ENCODE data around the gene PHLPP2.

The PHLPP2 gene

GRCh38 chr16:71712501-71712900 lies 12.0 kb downstream of the PHLPP2 start:
- H3K27me3 ChIP-seq (replicated peaks; ENCODE audit: control insufficient read depth, insufficient read depth, low read length), result no peaks in the 10 kb centered on the region
- no peak for TF ChIP-seq CTCF (IDR thresholded peaks at IDR 0.05; ENCODE audit: insufficient read depth, low read length, poor library complexity, severe bottlenecking)
- H3K36me3 ChIP-seq (ENCODE audit: control insufficient read depth, insufficient read depth, low read length), result no peaks in the 10 kb centered on the region; the same call in 1 of the 2 replicates
- no peak for DNase-seq (ENCODE audit: extremely low read depth, insufficient read length)
- no peak overlapping the region for H3K4me3 ChIP-seq (replicated peaks; ENCODE audit: low read depth, low read length)

- no peaks in the 10 kb centered on the region; the same call in 1 of the 2 replicates for H3K36me3 ChIP-seq (ENCODE audit: control insufficient read depth, insufficient read depth, low read length)
- no peak for DNase-seq (ENCODE audit: extremely low read depth, insufficient read length)
- no peak for TF ChIP-seq CTCF (IDR thresholded peaks at IDR 0.05; ENCODE audit: insufficient read depth, low read length, poor library complexity, severe bottlenecking)
- no peaks in the 10 kb centered on the region for H3K27me3 ChIP-seq (replicated peaks; ENCODE audit: control insufficient read depth, insufficient read depth, low read length)
- H3K4me3 ChIP-seq (replicated peaks; ENCODE audit: low read depth, low read length), result no peak overlapping the region
These were observed 12.7 kb downstream of the PHLPP2 start for GRCh38 chr16:71711789-71712188.

- no peak for TF ChIP-seq CTCF (IDR thresholded peaks at IDR 0.05; ENCODE audit: insufficient read depth, low read length, poor library complexity, severe bottlenecking)
- Histone ChIP-seq H3K36me3 (ENCODE audit: control insufficient read depth, insufficient read depth, low read length) (no peaks in the 10 kb centered on the region; the same call in 1 of the 2 replicates), H3K27me3 (replicated peaks; ENCODE audit: control insufficient read depth, insufficient read depth, low read length) (no peaks in the 10 kb centered on the region), H3K4me3 (replicated peaks; ENCODE audit: low read depth, low read length) (no peak overlapping the region)
- DNase-seq (ENCODE audit: extremely low read depth, insufficient read length), result no peak
These were observed 15.2 kb downstream of the PHLPP2 start for GRCh38 chr16:71709229-71709781.

GRCh38 chr16:71708696-71709095 lies 15.8 kb downstream of the PHLPP2 start:
- H3K36me3 ChIP-seq (ENCODE audit: control insufficient read depth, insufficient read depth, low read length), result no peaks in the 10 kb centered on the region; the same call in 1 of the 2 replicates
- no peaks in the 10 kb centered on the region for H3K27me3 ChIP-seq (replicated peaks; ENCODE audit: control insufficient read depth, insufficient read depth, low read length)
- H3K4me3 ChIP-seq (replicated peaks; ENCODE audit: low read depth, low read length), result no peak overlapping the region
- no peak for DNase-seq (ENCODE audit: extremely low read depth, insufficient read length)
- no peak for TF ChIP-seq CTCF (IDR thresholded peaks at IDR 0.05; ENCODE audit: insufficient read depth, low read length, poor library complexity, severe bottlenecking)

- DNase-seq (ENCODE audit: extremely low read depth, insufficient read length), result no peak
- TF ChIP-seq CTCF (IDR thresholded peaks at IDR 0.05; ENCODE audit: insufficient read depth, low read length, poor library complexity, severe bottlenecking), result no peak
- H3K36me3 ChIP-seq (ENCODE audit: control insufficient read depth, insufficient read depth, low read length), result no peaks in the 10 kb centered on the region; the same call in 1 of the 2 replicates
- H3K4me3 ChIP-seq (replicated peaks; ENCODE audit: low read depth, low read length), result no peak overlapping the region
- H3K27me3 ChIP-seq (replicated peaks; ENCODE audit: control insufficient read depth, insufficient read depth, low read length), result no peaks in the 10 kb centered on the region
These were observed 17.3 kb downstream of the PHLPP2 start for GRCh38 chr16:71707199-71707598.

- Histone ChIP-seq H3K36me3 (ENCODE audit: control insufficient read depth, insufficient read depth, low read length) (no peaks in the 10 kb centered on the region; the same call in 1 of the 2 replicates), H3K4me3 (replicated peaks; ENCODE audit: low read depth, low read length) (no peak overlapping the region), H3K27me3 (replicated peaks; ENCODE audit: control insufficient read depth, insufficient read depth, low read length) (no peaks in the 10 kb centered on the region)
- no peak for TF ChIP-seq CTCF (IDR thresholded peaks at IDR 0.05; ENCODE audit: insufficient read depth, low read length, poor library complexity, severe bottlenecking)
- DNase-seq (ENCODE audit: extremely low read depth, insufficient read length), result no peak
These were observed 18.5 kb downstream of the PHLPP2 start for GRCh38 chr16:71706046-71706445.

All from GM06990 (cell line).